Nephron progenitor cell (in vitro differentiated cells): ENCODE measurements around the gene CEBPG.

ENCODE experiments used
- DNase-seq: peaks from one replicate; pipeline ENCODE4 v3.0.0; 2021
- H3K27ac Mint-ChIP-seq: 2 replicates; pipeline ENCODE4 v1.8.0; 2021; ENCODE audit warnings: mild to moderate bottlenecking, moderate library complexity, mixed read lengths
- H3K27me3 Mint-ChIP-seq: 2 replicates; pipeline ENCODE4 v1.8.0; 2021; ENCODE audit warnings: mild to moderate bottlenecking, low read depth, mixed read lengths; ENCODE audit not compliant: poor library complexity
- H3K36me3 Mint-ChIP-seq: 2 replicates; pipeline ENCODE4 v1.8.0; 2021; ENCODE audit warnings: low read depth, mixed read lengths
- H3K4me1 Mint-ChIP-seq: 2 replicates; pipeline ENCODE4 v1.8.0; 2021; ENCODE audit warnings: mixed read lengths
- H3K4me3 Mint-ChIP-seq: 2 replicates; pipeline ENCODE4 v1.8.0; 2021; ENCODE audit warnings: mild to moderate bottlenecking, moderate library complexity, mixed read lengths
- H3K9me3 Mint-ChIP-seq: 2 replicates; pipeline ENCODE4 v1.8.0; 2021; ENCODE audit warnings: mild to moderate bottlenecking, moderate library complexity, mixed read lengths
- TF ChIP-seq, protein P1 (sequence below): fragments of 200-600 bp; sonication (generic); IDR thresholded peaks from 2 replicates; pipeline ENCODE4 v1.5.0; 2021; ENCODE audit warnings: antibody characterized with exemption

CEBPG gene

DNA sequence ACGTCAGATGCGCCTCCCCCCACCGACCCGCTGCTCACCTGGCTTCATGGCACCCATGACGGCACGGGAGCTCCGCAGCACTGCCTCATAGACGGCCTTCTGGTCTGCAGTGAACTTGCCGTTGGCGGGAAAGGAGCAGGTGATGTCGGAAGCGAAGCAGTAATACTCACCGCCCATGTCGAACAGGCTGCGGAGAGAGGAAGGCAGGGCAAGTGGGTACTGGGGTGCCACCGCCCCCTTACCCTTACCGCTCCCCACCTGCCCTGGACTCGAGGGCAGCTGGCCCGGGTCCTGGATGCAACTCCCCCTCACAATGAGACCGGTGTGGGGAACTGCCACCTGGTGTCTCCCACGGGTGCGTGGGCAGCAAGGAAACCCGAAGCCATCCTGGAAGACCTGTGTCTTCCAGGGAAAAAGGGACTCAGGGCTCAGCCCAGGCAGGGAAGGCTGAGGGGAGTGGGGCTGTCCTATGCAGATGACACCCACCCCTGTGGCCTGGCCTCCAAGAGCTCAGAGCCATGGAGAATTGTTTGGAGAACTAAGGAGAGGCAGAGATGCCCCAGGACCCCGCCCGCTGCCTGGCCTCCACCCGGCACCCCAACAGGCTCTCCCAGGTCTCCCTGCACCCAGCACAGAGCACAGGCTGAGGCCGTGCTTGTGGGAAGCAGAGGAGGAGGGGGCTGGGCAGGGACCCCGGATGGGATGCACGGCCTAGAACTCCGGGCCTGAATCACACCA is 28.3 kb downstream of the CEBPG start:
- no peak overlapping the region for H3K4me3 Mint-ChIP-seq
- H3K27me3 Mint-ChIP-seq, result peaks cover 4% of the 10 kb centered on the region
- H3K4me1 Mint-ChIP-seq, result peaks cover 5% of the 10 kb centered on the region
- H3K36me3 Mint-ChIP-seq, result no peaks in the 10 kb centered on the region
- peak; percentile 6 for DNase-seq
- no peak overlapping the region for H3K27ac Mint-ChIP-seq
- no peaks in the 10 kb centered on the region for H3K9me3 Mint-ChIP-seq
- TF ChIP-seq, protein P1, sequence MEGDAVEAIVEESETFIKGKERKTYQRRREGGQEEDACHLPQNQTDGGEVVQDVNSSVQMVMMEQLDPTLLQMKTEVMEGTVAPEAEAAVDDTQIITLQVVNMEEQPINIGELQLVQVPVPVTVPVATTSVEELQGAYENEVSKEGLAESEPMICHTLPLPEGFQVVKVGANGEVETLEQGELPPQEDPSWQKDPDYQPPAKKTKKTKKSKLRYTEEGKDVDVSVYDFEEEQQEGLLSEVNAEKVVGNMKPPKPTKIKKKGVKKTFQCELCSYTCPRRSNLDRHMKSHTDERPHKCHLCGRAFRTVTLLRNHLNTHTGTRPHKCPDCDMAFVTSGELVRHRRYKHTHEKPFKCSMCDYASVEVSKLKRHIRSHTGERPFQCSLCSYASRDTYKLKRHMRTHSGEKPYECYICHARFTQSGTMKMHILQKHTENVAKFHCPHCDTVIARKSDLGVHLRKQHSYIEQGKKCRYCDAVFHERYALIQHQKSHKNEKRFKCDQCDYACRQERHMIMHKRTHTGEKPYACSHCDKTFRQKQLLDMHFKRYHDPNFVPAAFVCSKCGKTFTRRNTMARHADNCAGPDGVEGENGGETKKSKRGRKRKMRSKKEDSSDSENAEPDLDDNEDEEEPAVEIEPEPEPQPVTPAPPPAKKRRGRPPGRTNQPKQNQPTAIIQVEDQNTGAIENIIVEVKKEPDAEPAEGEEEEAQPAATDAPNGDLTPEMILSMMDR, result no peak

DNA sequence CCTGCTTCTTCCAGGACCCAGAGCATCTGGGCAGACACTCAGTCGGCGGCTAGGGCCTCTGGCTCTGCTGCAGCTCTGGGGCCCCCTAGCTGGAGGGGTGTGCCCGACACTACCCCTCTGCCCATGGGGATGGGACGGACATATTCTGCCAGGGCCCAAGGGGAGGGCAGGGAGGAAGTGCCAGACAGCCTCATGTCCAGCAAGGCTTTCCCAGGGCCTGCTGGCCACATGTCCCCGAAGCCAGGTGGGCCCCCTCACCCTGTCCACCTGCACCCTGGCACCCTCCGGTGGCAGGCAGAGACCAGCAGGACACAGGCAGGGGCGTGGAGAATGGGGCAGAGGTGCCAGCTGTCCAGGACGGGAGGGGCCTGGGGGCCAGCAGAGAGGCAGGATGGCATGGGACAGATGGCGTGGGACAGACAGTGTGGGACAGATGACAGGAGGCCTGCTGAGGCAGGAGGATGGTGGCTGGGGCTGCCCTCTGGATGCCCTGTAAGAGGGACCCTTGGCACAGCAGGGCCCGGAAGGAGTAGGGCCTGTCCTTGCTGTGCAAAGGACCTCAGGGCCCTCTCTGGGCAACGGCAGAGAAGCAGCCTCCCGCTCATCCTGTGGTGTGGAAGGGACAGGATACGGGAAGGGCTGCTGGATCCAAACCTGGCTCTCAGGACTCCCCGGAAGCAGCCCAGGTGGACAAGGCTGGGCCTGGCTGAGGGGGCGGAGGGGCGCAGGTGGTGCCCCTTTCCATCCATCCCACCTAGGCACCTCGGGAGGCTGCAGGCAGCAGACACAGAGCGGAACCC is 29.1 kb downstream of the CEBPG start:
- Mint-ChIP-seq H3K9me3 (no peaks in the 10 kb centered on the region), H3K4me1 (no peaks in the 10 kb centered on the region), H3K36me3 (no peaks in the 10 kb centered on the region), H3K4me3 (no peak overlapping the region), H3K27me3 (peaks cover 4% of the 10 kb centered on the region), H3K27ac (no peak overlapping the region)
- TF ChIP-seq, protein P1, result no peak
- peak; percentile 3 for DNase-seq

DNA sequence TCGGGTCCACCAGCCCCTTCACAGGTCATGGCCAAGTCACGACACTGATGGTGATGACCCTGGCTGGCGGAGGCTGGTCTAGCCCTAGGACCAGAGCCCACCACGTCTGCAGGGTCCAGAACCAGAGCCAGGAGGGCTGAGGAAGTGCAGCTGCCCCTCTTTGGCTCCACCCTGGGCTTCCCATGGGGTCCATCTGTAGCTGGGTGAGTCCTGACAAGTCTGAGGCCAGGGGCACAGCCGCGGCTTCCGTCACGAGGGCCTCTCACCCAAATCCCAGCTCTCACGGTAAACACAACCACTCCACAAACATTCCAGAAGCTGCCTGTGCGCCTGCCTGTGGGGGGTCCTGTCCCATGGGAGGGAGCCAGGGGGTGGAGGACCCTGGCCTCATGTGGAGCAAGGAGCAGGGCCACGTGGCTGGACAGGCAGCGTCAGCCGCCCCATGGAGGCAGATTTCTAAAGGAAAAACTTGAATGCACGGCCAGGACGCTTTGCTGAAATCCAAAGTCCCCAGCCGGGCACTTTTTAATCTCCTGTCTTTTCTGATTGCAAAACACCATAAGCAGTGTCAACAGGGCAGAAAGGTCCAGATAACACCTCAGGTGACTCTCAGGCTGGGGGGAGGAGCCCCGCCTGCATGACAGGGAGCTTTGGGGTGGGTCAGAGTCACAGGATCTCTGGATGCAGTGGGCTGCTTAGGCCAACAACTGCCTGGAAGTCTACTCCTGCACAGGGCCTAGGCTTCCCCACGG is 29.9 kb downstream of the CEBPG start:
- H3K4me3 Mint-ChIP-seq, result no peak overlapping the region
- H3K36me3 Mint-ChIP-seq, result no peaks in the 10 kb centered on the region
- no peaks in the 10 kb centered on the region for H3K9me3 Mint-ChIP-seq
- TF ChIP-seq, protein P1, result no peak
- H3K27me3 Mint-ChIP-seq, result peaks cover 4% of the 10 kb centered on the region
- no peak overlapping the region for H3K27ac Mint-ChIP-seq
- DNase-seq, result no peak
- H3K4me1 Mint-ChIP-seq, result no peaks in the 10 kb centered on the region

DNA sequence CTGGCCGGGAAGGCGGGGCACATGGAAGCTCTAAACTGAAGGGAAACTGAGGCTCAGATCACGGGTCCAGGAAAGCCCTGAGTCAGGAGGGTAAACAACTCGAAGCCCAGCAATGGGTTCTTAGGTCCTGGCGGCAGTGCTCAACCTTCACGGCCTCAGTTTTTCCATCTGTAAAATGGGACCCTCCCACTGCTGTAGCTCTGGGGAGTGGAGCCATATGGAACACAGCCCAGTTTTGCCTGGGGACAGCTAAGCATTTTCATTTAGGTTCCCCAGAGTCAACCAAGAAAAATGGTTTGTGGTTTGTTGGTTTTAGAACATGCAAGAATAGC is 30.4 kb downstream of the CEBPG start:
- no peak overlapping the region for H3K27ac Mint-ChIP-seq
- peaks cover 4% of the 10 kb centered on the region for H3K27me3 Mint-ChIP-seq
- no peaks in the 10 kb centered on the region for H3K36me3 Mint-ChIP-seq

DNA sequence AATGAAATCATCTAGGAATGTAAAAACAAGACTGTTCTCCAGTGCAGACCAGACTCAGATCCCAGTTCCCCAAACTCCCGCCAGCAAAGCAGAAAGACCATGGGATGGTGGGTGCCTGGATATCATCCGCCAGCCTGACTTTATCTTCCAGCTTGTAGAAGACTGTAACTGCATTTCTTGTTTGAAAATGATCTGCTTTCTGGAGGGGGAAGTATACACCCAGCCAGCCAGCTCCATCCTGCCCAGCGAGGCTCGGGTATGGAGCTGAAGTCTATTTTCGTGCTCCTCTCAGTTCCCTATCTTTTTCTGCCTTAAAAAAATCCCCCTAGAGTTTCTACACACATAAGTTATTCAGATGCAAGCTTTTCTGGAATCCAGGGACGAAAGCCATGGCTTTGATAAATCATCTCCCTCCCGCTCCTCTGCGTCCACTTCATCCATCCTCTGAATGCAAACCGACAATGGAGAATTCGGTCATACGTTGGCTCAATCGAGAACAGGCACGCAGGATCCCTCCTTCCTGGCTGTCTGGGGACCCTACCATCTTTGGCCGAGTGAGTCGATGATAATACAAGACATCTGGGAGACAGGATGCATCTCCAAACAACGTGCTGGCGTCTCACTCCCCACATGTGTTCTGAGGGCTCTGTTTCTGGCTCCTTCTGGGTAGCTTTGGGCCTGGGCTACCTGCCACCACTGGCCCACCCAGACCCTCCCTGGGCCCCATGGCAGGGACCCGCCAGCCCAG is 31.2 kb downstream of the CEBPG start:
- peaks cover 4% of the 10 kb centered on the region for H3K27me3 Mint-ChIP-seq
- DNase-seq, result no peak
- TF ChIP-seq, protein P1, result no peak
- no peaks in the 10 kb centered on the region for H3K4me1 Mint-ChIP-seq
- H3K27ac Mint-ChIP-seq, result peak overlapping the region; percentile 23
- no peak overlapping the region for H3K4me3 Mint-ChIP-seq
- no peaks in the 10 kb centered on the region for H3K36me3 Mint-ChIP-seq
- H3K9me3 Mint-ChIP-seq, result no peaks in the 10 kb centered on the region

More for the DNA sequence above, 30.4 kb downstream of the CEBPG start:
- TF ChIP-seq, protein P1, result no peak
- Mint-ChIP-seq H3K4me3 (no peak overlapping the region), H3K9me3 (no peaks in the 10 kb centered on the region), H3K4me1 (no peaks in the 10 kb centered on the region)
- DNase-seq, result no peak
